Osteoblast (primary cell): ENCODE data around the gene PARD3B. TPM values are rescaled to one million over a fixed set of nuclear protein-coding genes. Genes with fewer than 3 reads are reported as not detected.

Source experiments
- DNase-seq: peaks from one replicate; pipeline ENCODE4 v3.0.0; 2011; ENCODE audit warnings: low spot score, mixed read lengths; ENCODE audit not compliant: insufficient read length; ENCODE audit errors: missing footprints
- H2AFZ ChIP-seq: 2 replicates; pipeline ENCODE4 v1.6.0; 2011; ENCODE audit warnings: mild to moderate bottlenecking, low read length
- H3K27ac ChIP-seq: 2 replicates; pipeline ENCODE4 v1.5.1; 2011; ENCODE audit warnings: mild to moderate bottlenecking, low read depth, low read length, moderate library complexity
- H3K27me3 ChIP-seq: 2 replicates; pipeline ENCODE4 v1.6.0; 2012; ENCODE audit warnings: mild to moderate bottlenecking, control low read depth, inconsistent platforms, low read length, moderate library complexity; ENCODE audit not compliant: insufficient read depth
- H3K36me3 ChIP-seq: 2 replicates; pipeline ENCODE4 v1.5.1; 2011; ENCODE audit warnings: mild to moderate bottlenecking, low read length, control low read depth, moderate library complexity; ENCODE audit not compliant: insufficient read depth
- H3K4me1 ChIP-seq: 2 replicates; pipeline ENCODE4 v1.5.1; 2011; ENCODE audit warnings: mild to moderate bottlenecking, low read length, control low read depth, moderate library complexity; ENCODE audit not compliant: insufficient read depth
- H3K4me2 ChIP-seq: 2 replicates; pipeline ENCODE4 v1.6.0; 2011; ENCODE audit warnings: mild to moderate bottlenecking, low read length; ENCODE audit not compliant: insufficient read depth
- H3K4me3 ChIP-seq: fragments of 200-600 bp; sonication (generic); 3 replicates; pipeline ENCODE4 v1.5.1; 2012; ENCODE audit warnings: mild to moderate bottlenecking, low read length, inconsistent platforms; ENCODE audit not compliant: insufficient read depth
- H3K79me2 ChIP-seq: 2 replicates; pipeline ENCODE4 v1.6.0; 2012; ENCODE audit warnings: mild to moderate bottlenecking, low read length, control low read depth, inconsistent platforms; ENCODE audit not compliant: insufficient read depth
- H3K9me3 ChIP-seq: 2 replicates; pipeline ENCODE4 v1.5.1; 2011; ENCODE audit warnings: low read depth, low read length, control low read depth
- H4K20me1 ChIP-seq: 2 replicates; pipeline ENCODE4 v1.6.0; 2012; ENCODE audit warnings: mild to moderate bottlenecking, low read length, control low read depth; ENCODE audit not compliant: insufficient read depth
- total RNA-seq: library from RNA; depleted of rRNA; stranded (reverse); fragments of >200 nt; gene quantifications from 2 replicates; pipeline ENCODE4 v1.2.3, GENCODE V29; 2012
- TF ChIP-seq, protein P1 (sequence below): IDR thresholded peaks from 2 replicates; pipeline ENCODE4 v1.5.1; 2011; ENCODE audit warnings: mild to moderate bottlenecking, low read depth, low read length, moderate library complexity; ENCODE audit errors: extremely low read depth

The PARD3B gene
- total RNA-seq, 1 donor = 22.4 TPM

DNA sequence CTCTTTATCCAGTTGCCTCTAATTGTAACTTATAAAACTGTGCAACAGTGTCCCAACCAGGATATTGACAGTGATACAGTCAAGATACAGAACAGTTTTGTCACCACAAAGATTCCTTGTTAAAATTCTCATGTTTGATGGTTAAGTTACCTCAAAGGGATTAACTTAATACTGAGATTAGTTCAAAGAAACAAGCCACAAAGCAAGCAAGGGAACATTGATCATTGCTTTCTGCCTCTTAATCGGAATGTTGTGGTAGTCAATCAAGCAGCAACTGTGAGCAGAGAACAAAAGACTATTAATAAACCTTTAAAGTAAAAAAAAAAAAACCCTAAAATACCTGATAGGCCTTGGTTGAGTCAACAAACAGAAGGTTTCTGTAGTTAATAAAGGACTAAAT, 352.3 kb downstream of the PARD3B start:
- no peak overlapping the region for H3K27ac ChIP-seq
- no peak overlapping the region for H3K4me2 ChIP-seq
- no peak overlapping the region for H2AFZ ChIP-seq
- H3K9me3 ChIP-seq = no peaks in the 10 kb centered on the region
- H4K20me1 ChIP-seq = no peaks in the 10 kb centered on the region
- H3K27me3 ChIP-seq = no peaks in the 10 kb centered on the region
- no peaks in the 10 kb centered on the region for H3K79me2 ChIP-seq
- H3K36me3 ChIP-seq = no peaks in the 10 kb centered on the region
- H3K4me3 ChIP-seq = no peak overlapping the region
- no peak for DNase-seq
- TF ChIP-seq, protein P1, sequence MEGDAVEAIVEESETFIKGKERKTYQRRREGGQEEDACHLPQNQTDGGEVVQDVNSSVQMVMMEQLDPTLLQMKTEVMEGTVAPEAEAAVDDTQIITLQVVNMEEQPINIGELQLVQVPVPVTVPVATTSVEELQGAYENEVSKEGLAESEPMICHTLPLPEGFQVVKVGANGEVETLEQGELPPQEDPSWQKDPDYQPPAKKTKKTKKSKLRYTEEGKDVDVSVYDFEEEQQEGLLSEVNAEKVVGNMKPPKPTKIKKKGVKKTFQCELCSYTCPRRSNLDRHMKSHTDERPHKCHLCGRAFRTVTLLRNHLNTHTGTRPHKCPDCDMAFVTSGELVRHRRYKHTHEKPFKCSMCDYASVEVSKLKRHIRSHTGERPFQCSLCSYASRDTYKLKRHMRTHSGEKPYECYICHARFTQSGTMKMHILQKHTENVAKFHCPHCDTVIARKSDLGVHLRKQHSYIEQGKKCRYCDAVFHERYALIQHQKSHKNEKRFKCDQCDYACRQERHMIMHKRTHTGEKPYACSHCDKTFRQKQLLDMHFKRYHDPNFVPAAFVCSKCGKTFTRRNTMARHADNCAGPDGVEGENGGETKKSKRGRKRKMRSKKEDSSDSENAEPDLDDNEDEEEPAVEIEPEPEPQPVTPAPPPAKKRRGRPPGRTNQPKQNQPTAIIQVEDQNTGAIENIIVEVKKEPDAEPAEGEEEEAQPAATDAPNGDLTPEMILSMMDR = no peak
- H3K4me1 ChIP-seq = peaks cover 7% of the 10 kb centered on the region

DNA sequence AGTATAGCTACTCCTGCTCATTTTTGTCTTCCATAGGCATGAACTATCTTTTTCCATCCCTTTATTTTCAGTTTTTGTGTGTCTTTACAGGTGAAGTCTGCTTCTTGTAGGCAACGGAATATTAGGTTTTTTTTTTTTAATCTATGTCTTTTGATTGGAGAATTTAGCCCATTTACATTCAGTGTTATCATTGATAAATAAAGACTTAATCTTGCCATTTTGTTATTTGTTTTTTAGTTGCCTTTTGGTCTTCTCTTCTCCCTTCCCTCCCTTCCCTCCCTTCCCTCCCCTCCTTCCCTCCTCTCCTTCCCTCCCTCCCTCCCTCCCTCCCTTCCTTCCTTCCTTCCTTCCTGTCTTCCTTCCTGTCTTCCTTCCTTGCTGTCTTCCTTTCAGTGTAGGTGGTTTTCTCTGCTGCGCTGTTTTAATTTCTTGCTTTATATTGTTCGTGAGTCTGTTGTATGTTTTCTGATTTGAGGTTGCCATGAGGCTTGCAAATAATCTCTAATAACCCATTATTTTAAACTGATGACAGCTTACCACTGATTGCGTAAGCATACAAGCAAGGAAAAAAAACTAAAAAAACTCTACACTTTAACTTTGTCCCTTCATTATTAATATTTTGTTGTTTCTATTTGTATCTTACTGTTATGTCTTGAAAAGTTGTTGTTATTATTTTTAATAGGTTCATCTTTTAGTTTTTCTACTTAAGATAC, 353.8 kb downstream of the PARD3B start:
- H3K27me3 ChIP-seq = no peaks in the 10 kb centered on the region
- H3K79me2 ChIP-seq = no peaks in the 10 kb centered on the region
- no peak overlapping the region for H2AFZ ChIP-seq
- H3K9me3 ChIP-seq = no peaks in the 10 kb centered on the region
- H3K4me2 ChIP-seq = no peak overlapping the region
- no peak overlapping the region for H3K27ac ChIP-seq
- no peaks in the 10 kb centered on the region for H3K4me1 ChIP-seq
- H3K4me3 ChIP-seq = no peak overlapping the region
- TF ChIP-seq, protein P1 = no peak
- DNase-seq = no peak
- H3K36me3 ChIP-seq = no peaks in the 10 kb centered on the region
- no peaks in the 10 kb centered on the region for H4K20me1 ChIP-seq

DNA sequence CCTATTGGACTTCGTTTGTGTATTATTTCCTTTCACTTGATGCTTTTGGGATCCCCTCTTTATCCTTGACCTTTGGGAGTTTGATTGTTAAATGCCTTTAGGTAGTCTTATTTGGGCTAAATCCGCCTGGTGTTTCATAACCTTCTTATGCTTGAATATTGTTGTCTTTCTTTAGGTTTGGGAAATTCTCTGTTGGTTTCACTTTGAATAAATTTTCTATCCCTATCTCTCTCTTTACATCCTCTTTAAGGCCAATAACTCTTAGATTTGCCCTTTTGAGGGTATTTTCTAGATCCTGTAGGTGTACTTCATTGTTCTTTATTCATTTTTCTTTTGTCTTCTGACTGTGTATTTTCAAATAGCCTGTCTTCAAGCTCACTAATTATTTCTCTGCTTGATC, 354.7 kb downstream of the PARD3B start:
- TF ChIP-seq, protein P1 = no peak
- H3K4me2 ChIP-seq = no peak overlapping the region
- H3K4me3 ChIP-seq = no peak overlapping the region
- H4K20me1 ChIP-seq = no peaks in the 10 kb centered on the region
- H3K27ac ChIP-seq = no peak overlapping the region
- H3K79me2 ChIP-seq = no peaks in the 10 kb centered on the region
- H3K27me3 ChIP-seq = no peaks in the 10 kb centered on the region
- H2AFZ ChIP-seq = no peak overlapping the region
- no peaks in the 10 kb centered on the region for H3K4me1 ChIP-seq
- no peaks in the 10 kb centered on the region for H3K9me3 ChIP-seq
- H3K36me3 ChIP-seq = no peaks in the 10 kb centered on the region
- no peak for DNase-seq

DNA sequence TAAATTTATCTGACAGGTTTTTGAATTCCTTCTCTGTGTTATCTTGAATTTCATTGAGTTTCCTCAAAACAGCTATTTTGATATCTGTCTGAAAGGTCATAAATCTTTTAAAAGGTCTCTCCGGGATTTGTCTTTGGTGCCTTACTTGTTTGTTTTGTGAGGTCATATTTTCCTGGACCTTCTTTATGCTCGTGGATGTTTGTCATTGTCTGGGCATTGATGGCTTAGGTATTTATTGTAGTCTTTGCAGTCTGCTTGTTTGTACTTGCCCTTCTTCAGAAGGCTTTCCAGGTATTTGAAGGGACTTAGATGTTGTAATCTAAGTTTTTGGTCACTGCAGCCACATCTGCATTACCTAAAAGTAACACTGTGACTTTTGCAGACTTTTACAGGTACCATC, 355.2 kb downstream of the PARD3B start:
- H3K27me3 ChIP-seq = no peaks in the 10 kb centered on the region

More for the DNA sequence above, 355.2 kb downstream of the PARD3B start:
- H3K79me2 ChIP-seq = no peaks in the 10 kb centered on the region
- DNase-seq = no peak
- H3K27ac ChIP-seq = no peak overlapping the region
- no peaks in the 10 kb centered on the region for H3K36me3 ChIP-seq
- TF ChIP-seq, protein P1 = no peak
- no peaks in the 10 kb centered on the region for H4K20me1 ChIP-seq
- no peaks in the 10 kb centered on the region for H3K4me1 ChIP-seq
- no peaks in the 10 kb centered on the region for H3K9me3 ChIP-seq
- H3K4me3 ChIP-seq = no peak overlapping the region
- H3K4me2 ChIP-seq = no peak overlapping the region
- no peak overlapping the region for H2AFZ ChIP-seq
